Measurements from ENCODE around the gene PHF2. TPM values are rescaled to one million over a fixed set of nuclear protein-coding genes. Genes with fewer than 3 reads are reported as not detected.

PHF2 gene
- total RNA-seq, 1 donor from 2014 or later: 12.1 TPM

DNA sequence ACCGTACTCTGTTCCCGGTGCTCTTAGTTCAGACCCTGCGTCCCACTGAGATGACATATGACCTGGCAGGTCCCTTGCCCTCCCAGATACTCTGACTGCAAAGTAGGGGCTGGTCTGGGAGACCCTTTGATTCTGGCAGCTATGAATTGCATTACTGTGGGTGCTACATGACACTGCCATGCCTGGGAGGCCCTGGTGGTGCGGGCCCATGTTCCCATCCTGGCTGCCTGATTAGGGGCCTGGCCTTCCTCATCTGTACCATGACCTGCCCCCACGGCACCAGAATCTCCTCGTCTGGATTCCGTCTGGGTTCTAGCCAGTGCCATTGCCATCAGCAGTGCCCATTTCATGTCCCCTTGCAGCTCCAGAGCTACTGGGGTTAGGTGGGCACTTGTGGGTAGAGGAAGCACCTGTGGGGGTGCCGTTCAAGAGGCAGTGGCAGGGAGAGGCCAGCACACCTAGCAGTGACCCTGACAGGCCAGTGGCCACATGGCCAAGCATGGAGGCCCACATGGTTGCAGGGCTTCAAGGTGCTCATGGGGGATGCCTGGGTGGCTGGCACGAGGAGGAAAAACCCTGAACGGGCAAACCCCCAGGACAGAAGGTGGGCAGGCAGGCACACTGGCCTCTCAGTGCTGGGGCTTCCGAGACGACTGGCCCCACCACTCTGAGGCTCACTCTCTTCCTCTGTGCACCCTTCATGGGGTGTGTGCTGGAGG is 69.7 kb downstream of the PHF2 start:
- Mint-ChIP-seq H3K36me3 (ENCODE audit: low read depth, unreplicated experiment) (peaks cover 15% of the 10 kb centered on the region), H3K4me3 (ENCODE audit: unreplicated experiment) (no peak overlapping the region), H3K4me1 (ENCODE audit: low read depth, unreplicated experiment) (peaks cover 2% of the 10 kb centered on the region), H3K27ac (ENCODE audit: unreplicated experiment) (no peak overlapping the region), H3K27me3 (ENCODE audit: low read depth, unreplicated experiment) (no peaks in the 10 kb centered on the region), H3K9me3 (ENCODE audit: unreplicated experiment) (no peaks in the 10 kb centered on the region)
- H3K4me3 ChIP-seq (ENCODE audit: insufficient read depth, low read depth, low read length): no peak overlapping the region
- no peak overlapping the region for H3K9ac ChIP-seq (ENCODE audit: low read length)
- DNase-seq (ENCODE audit: low read depth) (no peak), FAIRE-seq (no peak)
- H3K27me3 ChIP-seq (ENCODE audit: insufficient read depth, low read length): no peaks in the 10 kb centered on the region
- H3K79me2 ChIP-seq (ENCODE audit: insufficient read depth, low read length): no peaks in the 10 kb centered on the region
- H4K20me1 ChIP-seq (ENCODE audit: insufficient read depth, low read length): peaks cover 28% of the 10 kb centered on the region
- no peak overlapping the region for H3K4me2 ChIP-seq (ENCODE audit: low read length)
- H2AFZ ChIP-seq (ENCODE audit: low read depth, low read length): no peak overlapping the region
- no peaks in the 10 kb centered on the region for H3K9me3 ChIP-seq (ENCODE audit: insufficient read depth, low read depth, low read length)
- peaks cover 10% of the 10 kb centered on the region for H3K36me3 ChIP-seq (ENCODE audit: insufficient read depth, low read length)
- no peak overlapping the region for H3K27ac ChIP-seq (ENCODE audit: low read depth, low read length)
- H3K4me1 ChIP-seq (ENCODE audit: insufficient read depth, low read length): peaks cover 7% of the 10 kb centered on the region
- TF ChIP-seq CTCF (IDR thresholded peaks at IDR 0.05; ENCODE audit: insufficient read depth, low read depth, low read length) (no peak), EZH2 (IDR thresholded peaks at IDR 0.05; ENCODE audit: insufficient read depth, low read length) (no peak)

- no peak overlapping the region for H3K27ac ChIP-seq (ENCODE audit: low read depth, low read length)
- no peaks in the 10 kb centered on the region for H3K79me2 ChIP-seq (ENCODE audit: insufficient read depth, low read length)
- H4K20me1 ChIP-seq (ENCODE audit: insufficient read depth, low read length): peaks cover 29% of the 10 kb centered on the region
- DNase-seq (ENCODE audit: low read depth): no peak
- no peak overlapping the region for H2AFZ ChIP-seq (ENCODE audit: low read depth, low read length)
- Mint-ChIP-seq H3K36me3 (ENCODE audit: low read depth, unreplicated experiment) (peaks cover 19% of the 10 kb centered on the region), H3K27ac (ENCODE audit: unreplicated experiment) (no peak overlapping the region), H3K4me3 (ENCODE audit: unreplicated experiment) (no peak overlapping the region), H3K27me3 (ENCODE audit: low read depth, unreplicated experiment) (no peaks in the 10 kb centered on the region), H3K4me1 (ENCODE audit: low read depth, unreplicated experiment) (peaks cover 2% of the 10 kb centered on the region), H3K9me3 (ENCODE audit: unreplicated experiment) (no peaks in the 10 kb centered on the region)
- no peak overlapping the region for H3K4me2 ChIP-seq (ENCODE audit: low read length)
- H3K9me3 ChIP-seq (ENCODE audit: insufficient read depth, low read depth, low read length): no peaks in the 10 kb centered on the region
- H3K4me1 ChIP-seq (ENCODE audit: insufficient read depth, low read length): peaks cover 7% of the 10 kb centered on the region
- H3K9ac ChIP-seq (ENCODE audit: low read length): no peak overlapping the region
- H3K4me3 ChIP-seq (ENCODE audit: insufficient read depth, low read depth, low read length): no peak overlapping the region
- H3K27me3 ChIP-seq (ENCODE audit: insufficient read depth, low read length): no peaks in the 10 kb centered on the region
- peaks cover 10% of the 10 kb centered on the region for H3K36me3 ChIP-seq (ENCODE audit: insufficient read depth, low read length)
- no peak for FAIRE-seq
- TF ChIP-seq EZH2 (IDR thresholded peaks at IDR 0.05; ENCODE audit: insufficient read depth, low read length) (no peak), CTCF (IDR thresholded peaks at IDR 0.05; ENCODE audit: insufficient read depth, low read depth, low read length) (no peak)
Observed at GRCh38 chr9:93646640-93647178, 70.3 kb downstream of the PHF2 start.

DNA sequence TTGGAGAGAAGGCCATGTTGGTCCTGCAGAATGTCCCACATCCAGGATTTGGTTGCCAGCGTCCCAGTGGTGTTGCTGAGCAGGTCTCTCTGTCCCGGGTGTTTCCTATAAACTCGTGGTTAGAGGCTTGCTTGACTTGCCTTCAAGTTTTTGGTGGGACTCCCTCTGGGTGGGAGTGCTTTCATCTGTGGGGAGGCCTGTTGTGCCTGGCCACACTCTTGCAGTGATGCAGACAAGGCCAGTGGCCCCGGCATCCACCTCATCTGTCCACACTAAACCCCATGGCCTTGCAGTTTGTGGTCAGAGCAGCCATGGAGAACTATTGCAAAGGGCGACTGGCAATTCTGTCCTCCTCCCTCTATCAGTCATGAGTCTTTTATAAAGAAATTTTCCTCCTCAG is 71.8 kb downstream of the PHF2 start:
- H3K27me3 Mint-ChIP-seq (ENCODE audit: low read depth, unreplicated experiment): no peaks in the 10 kb centered on the region
- no peak for FAIRE-seq
- Histone ChIP-seq H4K20me1 (ENCODE audit: insufficient read depth, low read length) (peaks cover 25% of the 10 kb centered on the region), H3K79me2 (ENCODE audit: insufficient read depth, low read length) (no peaks in the 10 kb centered on the region), H2AFZ (ENCODE audit: low read depth, low read length) (no peak overlapping the region), H3K27me3 (ENCODE audit: insufficient read depth, low read length) (no peaks in the 10 kb centered on the region), H3K9me3 (ENCODE audit: insufficient read depth, low read depth, low read length) (no peaks in the 10 kb centered on the region), H3K4me1 (ENCODE audit: insufficient read depth, low read length) (peaks cover 3% of the 10 kb centered on the region), H3K9ac (ENCODE audit: low read length) (no peak overlapping the region), H3K27ac (ENCODE audit: low read depth, low read length) (no peak overlapping the region), H3K4me2 (ENCODE audit: low read length) (no peak overlapping the region), H3K4me3 (ENCODE audit: insufficient read depth, low read depth, low read length) (no peak overlapping the region), H3K36me3 (ENCODE audit: insufficient read depth, low read length) (peaks cover 10% of the 10 kb centered on the region)
- H3K9me3 Mint-ChIP-seq (ENCODE audit: unreplicated experiment): no peaks in the 10 kb centered on the region
- TF ChIP-seq CTCF (IDR thresholded peaks at IDR 0.05; ENCODE audit: insufficient read depth, low read depth, low read length) (no peak), EZH2 (IDR thresholded peaks at IDR 0.05; ENCODE audit: insufficient read depth, low read length) (no peak)
- no peak overlapping the region for H3K27ac Mint-ChIP-seq (ENCODE audit: unreplicated experiment)
- H3K4me3 Mint-ChIP-seq (ENCODE audit: unreplicated experiment): no peak overlapping the region
- DNase-seq (ENCODE audit: low read depth): no peak
- peaks cover 2% of the 10 kb centered on the region for H3K4me1 Mint-ChIP-seq (ENCODE audit: low read depth, unreplicated experiment)
- H3K36me3 Mint-ChIP-seq (ENCODE audit: low read depth, unreplicated experiment): peaks cover 16% of the 10 kb centered on the region
